Measurements from ENCODE around the gene TRHDE. TPM values are rescaled to one million over a fixed set of nuclear protein-coding genes. Genes with fewer than 3 reads are reported as not detected.
"Not testable (repeated sequence)": the region's sequence is repeated elsewhere in the genome, so short reads cannot be mapped to it uniquely, and the experiment has no call there.

The TRHDE gene
- polyA plus RNA-seq, 2 of the 4 experiments (the other 2 are of a cell fraction): 0.16 to 0.32 TPM

GRCh38 chr12:72511906-72512305 lies 239.7 kb downstream of the TRHDE start:
- POLR2A ChIA-PET: no interaction called here
- no peak overlapping the region for H3K4me3 ChIP-seq
- WGBS (ENCODE audit: missing lambda C conversion rate): 24% methylated on average over 3 of the region's 3 CpGs
- DNase-seq (ENCODE audit: low read depth in 1 of 2, low spot score in 1 of 2) (no peak), FAIRE-seq (no peak), ATAC-seq (no peak)
- TF ChIP-seq MAFK (IDR thresholded peaks at IDR 0.05; ENCODE audit: partially characterized antibody) (no peak), CTCF (IDR thresholded peaks at IDR 0.05) (no peak)
- no peaks in the 10 kb centered on the region for H3K4me1 ChIP-seq
- H3K9me3 ChIP-seq: no peaks in the 10 kb centered on the region
- CTCF ChIA-PET: no interaction called here
- H3K27ac ChIP-seq: no peak overlapping the region
- H3K4me2 ChIP-seq: no peak overlapping the region

GRCh38 chr12:72520044-72520678 lies 248.0 kb downstream of the TRHDE start:
- ATAC-seq, FAIRE-seq, H3K4me2 ChIP-seq, H3K9me3 ChIP-seq, H3K27ac ChIP-seq, H3K4me3 ChIP-seq, H3K4me1 ChIP-seq, POLR2A ChIA-PET: not testable (repeated sequence)
- DNase-seq (ENCODE audit: low read depth in 1 of 2, low spot score in 1 of 2): peak in 1 of 2 experiments; percentile 5
- CTCF ChIA-PET: interaction anchor here (1.6 kb wide), 1 partner anchor 10 kb away, joined by 3 read pairs; no protein-coding TSS in a partner anchor
- 43% methylated on average over 22 of the region's 27 CpGs for WGBS (ENCODE audit: missing lambda C conversion rate)

- H3K4me3 ChIP-seq: no peak overlapping the region
- CTCF ChIA-PET: interaction anchor here (1.6 kb wide), 1 partner anchor 9 kb away, joined by 3 read pairs; no protein-coding TSS in a partner anchor
- no peak for DNase-seq (ENCODE audit: low read depth in 1 of 2, low spot score in 1 of 2)
- 17% methylated on average over 3 of the region's 3 CpGs for WGBS (ENCODE audit: missing lambda C conversion rate)
- no peak for ATAC-seq
- H3K4me2 ChIP-seq: no peak overlapping the region
- no peaks in the 10 kb centered on the region for H3K9me3 ChIP-seq
- no peak for TF ChIP-seq CHD2 (IDR thresholded peaks at IDR 0.05; ENCODE audit: low read length, partially characterized antibody)
- no peak for TF ChIP-seq FOXS1 (CRISPR knock-in tag; IDR thresholded peaks at IDR 0.05)
- no peak for TF ChIP-seq POLR2AphosphoS2 (conservative IDR thresholded peaks at IDR 0.05; ENCODE audit: low read length)
- no peak for TF ChIP-seq CEBPB (IDR thresholded peaks at IDR 0.05)
- TF ChIP-seq HEYL (CRISPR knock-in tag; IDR thresholded peaks at IDR 0.05): no peak
- TF ChIP-seq KDM1A (IDR thresholded peaks at IDR 0.05; ENCODE audit: low read depth): no peak
- TF ChIP-seq GATA3 (IDR thresholded peaks at IDR 0.05; ENCODE audit: borderline replicate concordance): no peak
- no peak for TF ChIP-seq PHF8 (IDR thresholded peaks at IDR 0.05; ENCODE audit: borderline replicate concordance, low read depth)
- no peak for TF ChIP-seq RARB (CRISPR knock-in tag; IDR thresholded peaks at IDR 0.05)
- TF ChIP-seq HMGXB4 (CRISPR knock-in tag; IDR thresholded peaks at IDR 0.05; ENCODE audit: borderline replicate concordance): no peak
- no peak for TF ChIP-seq MAFK (IDR thresholded peaks at IDR 0.05; ENCODE audit: partially characterized antibody)
- TF ChIP-seq BHLHE40 (IDR thresholded peaks at IDR 0.05; ENCODE audit: low read depth, low read length): no peak
- no peak for FAIRE-seq
- H3K4me1 ChIP-seq: no peaks in the 10 kb centered on the region
- POLR2A ChIA-PET: no interaction called here
- no peak overlapping the region for H3K27ac ChIP-seq
Observed at GRCh38 chr12:72521326-72521725, 249.2 kb downstream of the TRHDE start.

GRCh38 chr12:72522411-72522810 lies 250.2 kb downstream of the TRHDE start:
- DNase-seq (ENCODE audit: low read depth in 1 of 2, low spot score in 1 of 2): no peak
- no peak for FAIRE-seq
- no peaks in the 10 kb centered on the region for H3K4me1 ChIP-seq
- H3K9me3 ChIP-seq: no peaks in the 10 kb centered on the region
- no peak overlapping the region for H3K4me3 ChIP-seq
- no peak overlapping the region for H3K4me2 ChIP-seq
- no peak for ATAC-seq
- TF ChIP-seq KDM5A (IDR thresholded peaks at IDR 0.05) (no peak), FOSB (CRISPR knock-in tag; IDR thresholded peaks at IDR 0.05) (no peak), ESRRA (IDR thresholded peaks at IDR 0.05; ENCODE audit: borderline replicate concordance, low read length) (no peak), CBX8 (IDR thresholded peaks at IDR 0.05) (no peak)
- no peak overlapping the region for H3K27ac ChIP-seq
- 13% methylated on average over 1 of the region's 1 CpG for WGBS (ENCODE audit: missing lambda C conversion rate)
- ChIA-PET CTCF (no interaction called here), POLR2A (no interaction called here)

Data from A549 (cell line).